HCT116 (cell line): ENCODE data around the gene TXLNA. TPM values are rescaled to one million over a fixed set of nuclear protein-coding genes. Genes with fewer than 3 reads are reported as not detected.

Experiments
- ATAC-seq: fragments of 200-7000 bp; cut with Tn5 transposase; 2 replicates; pipeline ENCODE4 v1.9.1; 2020; ENCODE audit warnings: mild to moderate bottlenecking, moderate library complexity
- BruUV-seq: library from RNA; stranded (reverse); fragments of 400-500 nt; replicated peaks from 2 replicates; lab custom pipeline; 2021; lab: Mats Ljungman, UMichigan
- CTCF ChIA-PET: fragments of 300-600 bp; sonication (Branson Sonifier 250); formaldehyde crosslinking; loops from one replicate; lab custom pipeline; 2021; ENCODE audit warnings: antibody characterized with exemption; lab: Charles Lee
- POLR2A ChIA-PET: fragments of 300-600, 350-600 bp; sonication (Branson Sonifier 250); formaldehyde crosslinking; loops from one replicate; lab custom pipeline; 2021; ENCODE audit warnings: antibody characterized with exemption; lab: Charles Lee
- RAD21 ChIA-PET, 2 experiments: fragments of 300-600 bp; sonication (Branson Sonifier 250); formaldehyde crosslinking; loops; one replicate each; lab custom pipeline; 2023; ENCODE audit warnings: low total read pairs in 2 of 2; ENCODE audit not compliant: uncharacterized antibody in 2 of 2, unreplicated experiment in 2 of 2, low non-redundant PET in 1 of 2; lab: Charles Lee
- DNase-seq: peaks from one replicate; pipeline ENCODE4 v3.0.0-alpha.2; 2010; ENCODE audit warnings: low read depth, low spot score
- H2AFZ ChIP-seq: fragments of 200-600 bp; shearing (Covaris generic), sonication (generic); 2 replicates; pipeline ENCODE4 v1.6.1; 2017; ENCODE audit warnings: low read depth, mixed run types, mixed read lengths, antibody characterized with exemption, low read length; ENCODE audit not compliant: poor library complexity, severe bottlenecking
- H3K27ac ChIP-seq: 2 replicates; pipeline ENCODE4 v1.5.1; 2012; ENCODE audit warnings: low read depth, low read length
- H3K27me3 ChIP-seq: fragments of 200-600 bp; sonication (generic); 2 replicates; pipeline ENCODE4 v1.6.1; 2016; ENCODE audit warnings: mixed run types, low read length, mixed read lengths; ENCODE audit not compliant: insufficient read depth
- H3K36me3 ChIP-seq, 2 experiments: fragments of 200-500 bp in 1 of 2; fragments of 200-600 bp in 1 of 2; sonication (Bioruptor generic) in 1 of 2; sonication (generic) in 1 of 2; 2 replicates each; pipeline versions ENCODE4 v1.5.1 to v1.6.1; 2014 to 2016; ENCODE audit warnings: low read length in 2 of 2, inconsistent platforms in 1 of 2, mixed read lengths in 1 of 2, mixed run types in 1 of 2; ENCODE audit not compliant: insufficient read depth in 2 of 2, control insufficient read depth in 1 of 2
- H3K4me1 ChIP-seq, 2 experiments: fragments of 200-600 bp in 1 of 2; sonication (generic) in 1 of 2; 2 replicates each; pipeline versions ENCODE4 v1.5.1 to v1.6.1; 2012 to 2017; ENCODE audit warnings: low read length in 2 of 2, inconsistent platforms in 1 of 2, mild to moderate bottlenecking in 1 of 2, mixed read lengths in 1 of 2, mixed run types in 1 of 2, moderate library complexity in 1 of 2; ENCODE audit not compliant: insufficient read depth in 2 of 2, control insufficient read depth in 1 of 2
- H3K4me2 ChIP-seq: fragments of 200-600 bp; sonication (generic); 2 replicates; pipeline ENCODE4 v1.6.1; 2017; ENCODE audit warnings: mixed run types, low read length, mixed read lengths
- H3K4me3 ChIP-seq, 2 experiments: fragments of 200-600 bp in 1 of 2; sonication (generic) in 1 of 2; replicated peaks in 1 of 2; 2 replicates each; pipeline ENCODE4 v1.5.1; 2011 to 2016; ENCODE audit warnings: low read length in 2 of 2, control low read depth in 1 of 2, low read depth in 1 of 2, mild to moderate bottlenecking in 1 of 2, mixed read lengths in 1 of 2, mixed run types in 1 of 2
- H3K79me2 ChIP-seq: fragments of 200-600 bp; sonication (generic); 2 replicates; pipeline ENCODE4 v1.6.1; 2017; ENCODE audit warnings: mild to moderate bottlenecking, mixed run types, low read length, moderate library complexity, mixed read lengths; ENCODE audit not compliant: insufficient read depth
- H3K9ac ChIP-seq: fragments of 200-600 bp; sonication (generic); 2 replicates; pipeline ENCODE4 v1.6.1; 2016; ENCODE audit warnings: low read length, mixed read lengths
- H3K9me2 ChIP-seq: fragments of 200-600 bp; sonication (generic), shearing (Covaris generic); 2 replicates; pipeline ENCODE4 v1.6.1; 2017; ENCODE audit warnings: mixed run types, mild to moderate bottlenecking, moderate library complexity; ENCODE audit not compliant: insufficient read depth
- H3K9me3 ChIP-seq, 2 experiments: fragments of 200-500 bp in 1 of 2; fragments of 200-600 bp in 1 of 2; sonication (Bioruptor generic) in 1 of 2; sonication (generic) in 1 of 2; 2 replicates each; pipeline ENCODE4 v1.6.1; 2014 to 2017; ENCODE audit warnings: low read length in 2 of 2, mixed read lengths in 2 of 2, inconsistent platforms in 1 of 2, low read depth in 1 of 2, mild to moderate bottlenecking in 1 of 2, mixed run types in 1 of 2, moderate library complexity in 1 of 2; ENCODE audit not compliant: control insufficient read depth in 1 of 2, insufficient read depth in 1 of 2
- H4K20me1 ChIP-seq: fragments of 200-600 bp; sonication (generic), shearing (Covaris generic); 2 replicates; pipeline ENCODE4 v1.6.1; 2017; ENCODE audit warnings: mixed run types, mild to moderate bottlenecking, moderate library complexity; ENCODE audit not compliant: insufficient read depth
- CEBPB ChIP-seq: IDR thresholded peaks from 2 replicates; pipeline ENCODE4 v1.6.1; 2012; ENCODE audit warnings: low read depth
- ELF1 ChIP-seq: IDR thresholded peaks from 2 replicates; pipeline ENCODE4 v1.6.1; 2012; ENCODE audit warnings: low read depth, borderline replicate concordance
- EZH2phosphoT487 ChIP-seq: fragments of 200-600 bp; IDR thresholded peaks from 2 replicates; pipeline ENCODE4 v1.6.1; 2018; ENCODE audit warnings: antibody characterized with exemption, borderline replicate concordance
- POLR2A ChIP-seq: IDR thresholded peaks from 2 replicates; pipeline ENCODE4 v1.7.0; 2011; ENCODE audit warnings: borderline replicate concordance; ENCODE audit not compliant: insufficient read depth, insufficient read length; ENCODE audit errors: extremely low read depth
- POLR2AphosphoS5 ChIP-seq: IDR thresholded peaks from 2 replicates; pipeline ENCODE4 v1.6.1; 2011; ENCODE audit warnings: mild to moderate bottlenecking, low read depth, low read length, moderate library complexity
- RAD21 ChIP-seq: IDR thresholded peaks from 2 replicates; pipeline ENCODE4 v1.6.1; 2012; ENCODE audit warnings: low read depth, mild to moderate bottlenecking
- REST ChIP-seq: IDR thresholded peaks from 2 replicates; pipeline ENCODE4 v1.6.1; 2012; ENCODE audit warnings: low read depth
- SIN3A ChIP-seq: IDR thresholded peaks from 2 replicates; pipeline ENCODE4 v1.6.1; 2012; ENCODE audit warnings: low read depth
- SP1 ChIP-seq: IDR thresholded peaks from 2 replicates; pipeline ENCODE4 v1.6.1; 2012; ENCODE audit warnings: low read depth
- YY1 ChIP-seq: IDR thresholded peaks from 2 replicates; pipeline ENCODE4 v1.6.1; 2011; ENCODE audit warnings: low read length, low read depth, moderate library complexity, mild to moderate bottlenecking; ENCODE audit not compliant: insufficient replicate concordance; ENCODE audit errors: extremely low read depth
- ZFX ChIP-seq: fragments of 450-650 bp; IDR thresholded peaks from 2 replicates; pipeline ENCODE4 v1.6.1; 2017
- intact Hi-C: fragments of 100-400 bp; cut with micrococcal nuclease; formaldehyde crosslinking; loops from 2 replicates; pipeline ENCODE4 v1.10.0; 2022
- total RNA-seq: library from RNA; stranded (reverse); gene quantifications from one replicate; pipeline ENCODE4 v1.2.1, GENCODE V29; 2021; ENCODE audit not compliant: unreplicated experiment
- TF ChIP-seq, protein P1 (sequence below): IDR thresholded peaks from 2 replicates; pipeline ENCODE4 v1.6.1; 2012

The TXLNA gene
- total RNA-seq, 1 experiment from 2014 or later = 37.2 TPM

DNA sequence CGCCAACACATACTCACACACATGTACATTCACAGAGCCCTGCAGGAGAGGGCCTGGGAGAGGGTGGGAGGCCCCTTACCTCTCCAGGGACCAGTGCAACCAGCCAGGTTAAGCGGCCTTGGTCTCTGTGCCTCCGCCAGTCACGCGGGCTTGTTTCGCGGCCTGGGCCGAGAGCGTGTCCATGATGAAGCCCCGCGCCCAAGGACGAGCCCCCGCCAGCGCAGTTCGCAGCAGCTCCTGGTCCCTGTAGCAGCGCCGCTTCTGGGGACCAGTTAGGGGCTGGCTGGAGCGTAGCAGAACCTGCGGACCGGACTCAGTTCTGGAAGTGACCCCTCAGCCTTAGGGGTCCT, 60.3 kb downstream of the TXLNA start:
- peak overlapping the region; percentile 87 for H3K27ac ChIP-seq
- peak overlapping the region; percentile 60 for H3K9ac ChIP-seq
- intact Hi-C loops = no loop called here
- H3K4me1 ChIP-seq = peaks cover 20 to 45% of the 10 kb centered on the region in 2 experiments
- no peaks in the 10 kb centered on the region for H3K9me2 ChIP-seq
- H2AFZ ChIP-seq = no peak overlapping the region
- RAD21 ChIA-PET = no interaction called here
- POLR2A ChIA-PET = interaction anchor here (0.8 to 2.1 kb wide), 4 partner anchors 15 to 155 kb away, joined by 3 to 8 read pairs (median 4); partner anchors contain the start of genes BSDC1 and HDAC1
- H3K36me3 ChIP-seq = no peaks in the 10 kb centered on the region
- no peaks in the 10 kb centered on the region for H3K79me2 ChIP-seq
- BruUV-seq = no TSS peak
- no peak for TF ChIP-seq ELF1
- ATAC-seq (no peak), DNase-seq (no peak)
- no peaks in the 10 kb centered on the region for H3K27me3 ChIP-seq
- no peaks in the 10 kb centered on the region for H4K20me1 ChIP-seq
- peak overlapping the region; percentile 62 to 72; a peak in 3 of 4 replicates for H3K4me3 ChIP-seq
- H3K4me2 ChIP-seq = peak overlapping the region; percentile 94
- no peaks in the 10 kb centered on the region for H3K9me3 ChIP-seq
- CTCF ChIA-PET = interaction anchor here (1.1 kb wide), 1 partner anchor 9 kb away, joined by 3 read pairs; no protein-coding TSS in a partner anchor

- ChIA-PET POLR2A (interaction anchor here (0.8 to 2.1 kb wide), 7 partner anchors 15 to 154 kb away, joined by 3 to 8 read pairs (median 3); partner anchors contain the start of genes BSDC1, HDAC1 and MARCKSL1), CTCF (interaction anchor here (0.7 to 1.6 kb wide), 5 partner anchors 8 to 76 kb away, joined by 3 to 4 read pairs (median 3); no protein-coding TSS in a partner anchor), RAD21 (interaction anchor here in 1 of 2 experiments (0.5 to 1.6 kb wide), 2 partner anchors 25 to 96 kb away, joined by 3 to 4 read pairs; partner anchors contain the start of gene MARCKSL1)
- peak overlapping the region; percentile 87 for H3K27ac ChIP-seq
- BruUV-seq = TSS peak; percentile 63
- H3K4me2 ChIP-seq = peak overlapping the region; percentile 94
- no peaks in the 10 kb centered on the region for H4K20me1 ChIP-seq
- no peaks in the 10 kb centered on the region for H3K36me3 ChIP-seq
- H3K4me3 ChIP-seq = peak overlapping the region; percentile 62 to 72
- H3K9me3 ChIP-seq = no peaks in the 10 kb centered on the region
- no peaks in the 10 kb centered on the region for H3K79me2 ChIP-seq
- ATAC-seq (peak; percentile 88), DNase-seq (peak; percentile 58)
- H3K27me3 ChIP-seq = no peaks in the 10 kb centered on the region
- no peaks in the 10 kb centered on the region for H3K9me2 ChIP-seq
- intact Hi-C loops = no loop called here
- no peak overlapping the region for H2AFZ ChIP-seq
- peaks cover 20 to 45% of the 10 kb centered on the region in 2 experiments for H3K4me1 ChIP-seq
- H3K9ac ChIP-seq = peak overlapping the region; percentile 60
- TF ChIP-seq REST = no peak
- TF ChIP-seq SP1 = no peak
- TF ChIP-seq, protein P1, sequence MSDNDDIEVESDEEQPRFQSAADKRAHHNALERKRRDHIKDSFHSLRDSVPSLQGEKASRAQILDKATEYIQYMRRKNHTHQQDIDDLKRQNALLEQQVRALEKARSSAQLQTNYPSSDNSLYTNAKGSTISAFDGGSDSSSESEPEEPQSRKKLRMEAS = peak; percentile 83
- peak; percentile 87 for TF ChIP-seq POLR2AphosphoS5
- no peak for TF ChIP-seq CEBPB
- TF ChIP-seq YY1 = peak; percentile 18
- peak; percentile 41 for TF ChIP-seq RAD21
- TF ChIP-seq EZH2phosphoT487 = no peak
- peak; percentile 35; the same call in 1 of the 2 replicates for TF ChIP-seq ZFX
- peak; percentile 50; the same call in 1 of the 2 replicates for TF ChIP-seq SIN3A
- peak; percentile 77 for TF ChIP-seq POLR2A
Measured at GRCh38 chr1:32240140-32240951, 60.9 kb downstream of the TXLNA start.
